ENCODE measurements around the gene CBR1.

- TF ChIP-seq, protein P1, sequence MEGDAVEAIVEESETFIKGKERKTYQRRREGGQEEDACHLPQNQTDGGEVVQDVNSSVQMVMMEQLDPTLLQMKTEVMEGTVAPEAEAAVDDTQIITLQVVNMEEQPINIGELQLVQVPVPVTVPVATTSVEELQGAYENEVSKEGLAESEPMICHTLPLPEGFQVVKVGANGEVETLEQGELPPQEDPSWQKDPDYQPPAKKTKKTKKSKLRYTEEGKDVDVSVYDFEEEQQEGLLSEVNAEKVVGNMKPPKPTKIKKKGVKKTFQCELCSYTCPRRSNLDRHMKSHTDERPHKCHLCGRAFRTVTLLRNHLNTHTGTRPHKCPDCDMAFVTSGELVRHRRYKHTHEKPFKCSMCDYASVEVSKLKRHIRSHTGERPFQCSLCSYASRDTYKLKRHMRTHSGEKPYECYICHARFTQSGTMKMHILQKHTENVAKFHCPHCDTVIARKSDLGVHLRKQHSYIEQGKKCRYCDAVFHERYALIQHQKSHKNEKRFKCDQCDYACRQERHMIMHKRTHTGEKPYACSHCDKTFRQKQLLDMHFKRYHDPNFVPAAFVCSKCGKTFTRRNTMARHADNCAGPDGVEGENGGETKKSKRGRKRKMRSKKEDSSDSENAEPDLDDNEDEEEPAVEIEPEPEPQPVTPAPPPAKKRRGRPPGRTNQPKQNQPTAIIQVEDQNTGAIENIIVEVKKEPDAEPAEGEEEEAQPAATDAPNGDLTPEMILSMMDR (IDR thresholded peaks at IDR 0.05; ENCODE audit: insufficient read depth, low read length), result no peak
- no peak for TF ChIP-seq REST (IDR thresholded peaks at IDR 0.05; ENCODE audit: insufficient replicate concordance, low read depth)
These were observed 44.0 kb downstream of the CBR1 start for GRCh38 chr21:36113647-36114428.
